Spinal cord (tissue), 10 donors: ENCODE measurements around the gene DPP3. TPM values are rescaled to one million over a fixed set of nuclear protein-coding genes. Genes with fewer than 3 reads are reported as not detected.

Experiments
- DNase-seq, 6 donors: peaks; one replicate each; pipeline versions ENCODE4 v3.0.0 to v3.0.0-alpha.2; 2013 to 2015; ENCODE audit warnings: low spot score in 6 of 6, low read depth in 4 of 6
- H3K27ac ChIP-seq: one replicate; pipeline ENCODE4 v1.5.1; 2013; ENCODE audit warnings: low read depth, low read length, control low read depth
- H3K27me3 ChIP-seq: one replicate; pipeline ENCODE4 v1.6.1; 2013; ENCODE audit warnings: low read length; ENCODE audit not compliant: control insufficient read depth, insufficient read depth
- H3K36me3 ChIP-seq: one replicate; pipeline ENCODE4 v1.6.1; 2013; ENCODE audit warnings: low read length; ENCODE audit not compliant: control insufficient read depth, insufficient read depth
- H3K4me1 ChIP-seq: one replicate; pipeline ENCODE4 v1.6.1; 2013; ENCODE audit warnings: low read length; ENCODE audit not compliant: control insufficient read depth, insufficient read depth
- H3K4me3 ChIP-seq: one replicate; pipeline ENCODE4 v1.5.1; 2013; ENCODE audit warnings: low read depth, low read length, control low read depth
- H3K9me3 ChIP-seq: one replicate; pipeline ENCODE4 v1.6.1; 2013; ENCODE audit warnings: low read length; ENCODE audit not compliant: control insufficient read depth, insufficient read depth
- WGBS: methylation state at CpG from one replicate; pipeline ENCODE4 v1.1.5; 2013; ENCODE audit warnings: missing lambda C conversion rate; ENCODE audit not compliant: insufficient coverage; 5-methylcytosine and 5-hydroxymethylcytosine counted together
- polyA plus RNA-seq, 2 donors: library from polyadenylated mRNA; unstranded; fragments of 120-200 nt; gene quantifications; one replicate each; pipeline ENCODE4 v1.2.1, GENCODE V29; 2013; ENCODE audit not compliant: insufficient read length in 2 of 2
- total RNA-seq, 2 donors: library from RNA; depleted of rRNA in 1 of 2; stranded (reverse); fragments of 120-200 nt in 1 of 2; fragments of >200 nt in 1 of 2; gene quantifications; one replicate each; pipeline versions ENCODE4 v1.2.3 to v1.2.4, GENCODE V29; 2013 to 2014
- donor health status: healthy.

Gene DPP3
- total and polyA plus RNA-seq, 4 donors: 23.3 to 37.1 (median 28.8) TPM

GRCh38 chr11:66470015-66470414, 10.2 kb upstream of the DPP3 start:
- Histone ChIP-seq H3K36me3 (peaks cover 36% of the 10 kb centered on the region), H3K4me1 (peaks cover 19% of the 10 kb centered on the region), H3K9me3 (no peaks in the 10 kb centered on the region), H3K4me3 (no peak overlapping the region), H3K27me3 (no peaks in the 10 kb centered on the region), H3K27ac (no peak overlapping the region)
- DNase-seq: no peak
- WGBS: 79% methylated on average over 3 of the region's 3 CpGs

- DNase-seq: no peak
- H3K36me3 ChIP-seq: peaks cover 47% of the 10 kb centered on the region
- H3K4me3 ChIP-seq: no peak overlapping the region
- peaks cover 16% of the 10 kb centered on the region for H3K4me1 ChIP-seq
- WGBS: 89% methylated on average over 16 of the region's 16 CpGs
- H3K27ac ChIP-seq: no peak overlapping the region
- no peaks in the 10 kb centered on the region for H3K27me3 ChIP-seq
- no peaks in the 10 kb centered on the region for H3K9me3 ChIP-seq
Observed at GRCh38 chr11:66471142-66471541, 9.1 kb upstream of the DPP3 start.

- no peak for DNase-seq
- H3K4me1 ChIP-seq: peaks cover 19% of the 10 kb centered on the region
- no peaks in the 10 kb centered on the region for H3K9me3 ChIP-seq
- no peaks in the 10 kb centered on the region for H3K27me3 ChIP-seq
- no peak overlapping the region for H3K27ac ChIP-seq
- H3K36me3 ChIP-seq: peaks cover 56% of the 10 kb centered on the region
- 93% methylated on average over 5 of the region's 9 CpGs for WGBS
- H3K4me3 ChIP-seq: no peak overlapping the region
Observed at GRCh38 chr11:66472054-66472453, 8.2 kb upstream of the DPP3 start.

- H3K36me3 ChIP-seq: peaks cover 64% of the 10 kb centered on the region
- WGBS: 89% methylated on average over 8 of the region's 11 CpGs
- no peaks in the 10 kb centered on the region for H3K9me3 ChIP-seq
- H3K4me1 ChIP-seq: peaks cover 9% of the 10 kb centered on the region
- no peaks in the 10 kb centered on the region for H3K27me3 ChIP-seq
- DNase-seq: no peak
- H3K27ac ChIP-seq: no peak overlapping the region
- no peak overlapping the region for H3K4me3 ChIP-seq
Observed at GRCh38 chr11:66473167-66473566, 7.1 kb upstream of the DPP3 start.

- H3K36me3 ChIP-seq: peaks cover 63% of the 10 kb centered on the region
- DNase-seq: no peak
- H3K27me3 ChIP-seq: no peaks in the 10 kb centered on the region
Observed at GRCh38 chr11:66473608-66474515, 6.4 kb upstream of the DPP3 start.

GRCh38 chr11:66475349-66476172, 4.7 kb upstream of the DPP3 start:
- H3K27ac ChIP-seq: no peak overlapping the region
- 89% methylated on average over 44 of the region's 44 CpGs for WGBS
- H3K36me3 ChIP-seq: peaks cover 62% of the 10 kb centered on the region
- H3K27me3 ChIP-seq: no peaks in the 10 kb centered on the region
- DNase-seq: no peak
- H3K9me3 ChIP-seq: no peaks in the 10 kb centered on the region
- H3K4me3 ChIP-seq: no peak overlapping the region
- H3K4me1 ChIP-seq: peaks cover 20% of the 10 kb centered on the region

More at GRCh38 chr11:66473608-66474515, 6.4 kb upstream of the DPP3 start:
- peaks cover 8% of the 10 kb centered on the region for H3K4me1 ChIP-seq
- 87% methylated on average over 19 of the region's 20 CpGs for WGBS
- no peak overlapping the region for H3K27ac ChIP-seq
- H3K4me3 ChIP-seq: no peak overlapping the region
- H3K9me3 ChIP-seq: no peaks in the 10 kb centered on the region

- WGBS: 78% methylated on average over 7 of the region's 10 CpGs
- no peak for DNase-seq
- Histone ChIP-seq H3K36me3 (peaks cover 58% of the 10 kb centered on the region), H3K4me1 (peaks cover 26% of the 10 kb centered on the region), H3K27ac (no peak overlapping the region), H3K27me3 (no peaks in the 10 kb centered on the region), H3K9me3 (no peaks in the 10 kb centered on the region), H3K4me3 (no peak overlapping the region)
Observed at GRCh38 chr11:66476173-66476840, 3.9 kb upstream of the DPP3 start.

- peak in 1 of 6 donors; percentile 37 for DNase-seq
- Histone ChIP-seq H3K27ac (no peak overlapping the region), H3K36me3 (peaks cover 56% of the 10 kb centered on the region), H3K4me3 (no peak overlapping the region), H3K4me1 (peaks cover 26% of the 10 kb centered on the region), H3K27me3 (no peaks in the 10 kb centered on the region), H3K9me3 (no peaks in the 10 kb centered on the region)
- WGBS: 45% methylated on average over 9 of the region's 9 CpGs
Observed at GRCh38 chr11:66476841-66477251, 3.4 kb upstream of the DPP3 start.
